HG03025 (cell line): Measurements from ENCODE around the gene DNAJC3.
"Not testable (repeated sequence)": the region's sequence is repeated elsewhere in the genome, so short reads cannot be mapped to it uniquely, and the experiment has no call there.

Experiments
- ATAC-seq: cut with Tn5 transposase; IDR thresholded peaks from one replicate; pipeline ENCODE4 v1.9.1; 2021; ENCODE audit warnings: mild to moderate bottlenecking, moderate library complexity; ENCODE audit not compliant: unreplicated experiment, low FRiP score

Gene DNAJC3

DNA sequence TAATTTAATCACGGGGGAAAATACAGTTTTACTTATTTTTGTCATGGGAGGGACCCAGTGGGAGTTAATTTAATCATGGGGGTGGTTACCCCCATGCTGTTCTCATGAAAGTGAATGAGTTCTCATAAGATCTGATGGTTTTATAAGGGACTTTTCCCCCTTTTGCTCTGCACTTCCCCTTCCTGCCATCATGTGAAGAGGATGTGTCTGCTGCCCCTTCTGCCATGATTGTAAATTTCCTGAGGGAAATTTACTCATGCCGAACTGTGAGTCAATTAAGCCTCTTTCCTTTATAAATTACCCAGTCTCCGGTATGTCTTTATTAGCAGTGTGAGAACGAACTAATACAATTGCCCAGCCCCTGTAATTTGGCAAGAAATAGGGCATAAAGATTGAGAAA, 35.9 kb downstream of the DNAJC3 start:
- ATAC-seq = not testable (repeated sequence)

- no peak for ATAC-seq
Measured at GRCh38 chr13:95713651-95714050, 36.7 kb downstream of the DNAJC3 start.

DNA sequence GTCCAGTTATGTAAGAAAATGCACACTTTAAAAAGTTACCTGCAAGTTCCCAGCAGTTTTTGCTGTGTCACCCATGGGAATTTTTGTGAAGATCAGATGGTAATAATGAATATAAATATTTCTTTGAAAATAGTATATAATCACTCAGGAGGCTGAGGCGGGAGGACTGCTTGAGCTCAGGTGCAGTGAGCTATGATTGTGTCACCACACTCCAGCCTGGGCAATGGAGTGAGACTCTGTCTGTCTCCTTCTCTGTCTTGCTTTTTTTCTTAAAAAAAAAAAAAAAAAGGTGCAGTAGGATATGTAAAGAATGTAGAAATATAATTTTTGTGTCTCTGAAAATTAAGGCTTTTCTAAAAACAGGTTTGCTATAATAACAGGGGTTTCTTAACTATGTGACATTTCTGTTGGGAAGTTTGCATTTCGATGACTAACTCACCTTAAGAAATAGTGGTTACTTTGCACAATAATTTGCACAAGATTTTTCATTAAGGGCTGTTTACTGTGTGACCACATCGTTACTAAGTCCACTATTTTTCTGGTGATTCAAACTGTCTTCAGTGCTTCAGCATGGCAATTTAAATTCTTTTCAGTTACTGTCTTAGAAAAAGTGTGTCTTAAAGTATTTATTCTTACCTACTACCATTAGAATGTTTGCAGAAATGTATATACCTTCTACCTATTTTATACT, 37.3 kb downstream of the DNAJC3 start:
- no peak for ATAC-seq

- ATAC-seq = no peak
Measured at GRCh38 chr13:95716231-95716630, 39.3 kb downstream of the DNAJC3 start.

DNA sequence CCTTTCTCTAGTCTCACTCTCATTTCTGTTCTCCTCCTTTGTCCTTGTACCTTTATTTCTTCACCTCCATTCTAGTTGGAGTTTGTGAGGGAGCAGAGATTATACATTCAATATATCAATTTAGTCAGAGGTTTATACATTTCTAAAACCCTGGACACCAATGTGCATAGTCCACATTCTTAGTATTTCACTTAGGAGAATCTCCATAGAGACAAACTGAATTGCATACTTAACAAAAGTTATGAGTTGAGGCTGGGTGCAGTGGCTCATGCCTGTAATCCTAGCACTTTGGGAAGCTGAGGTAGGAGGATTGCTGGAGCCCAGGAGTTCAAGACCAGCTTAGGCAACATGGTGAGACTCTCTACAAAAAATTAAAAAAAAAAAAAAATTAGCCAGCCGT, 45.3 kb downstream of the DNAJC3 start:
- ATAC-seq = no peak

GRCh38 chr13:95723438-95723837, 46.5 kb downstream of the DNAJC3 start:
- ATAC-seq = no peak

DNA sequence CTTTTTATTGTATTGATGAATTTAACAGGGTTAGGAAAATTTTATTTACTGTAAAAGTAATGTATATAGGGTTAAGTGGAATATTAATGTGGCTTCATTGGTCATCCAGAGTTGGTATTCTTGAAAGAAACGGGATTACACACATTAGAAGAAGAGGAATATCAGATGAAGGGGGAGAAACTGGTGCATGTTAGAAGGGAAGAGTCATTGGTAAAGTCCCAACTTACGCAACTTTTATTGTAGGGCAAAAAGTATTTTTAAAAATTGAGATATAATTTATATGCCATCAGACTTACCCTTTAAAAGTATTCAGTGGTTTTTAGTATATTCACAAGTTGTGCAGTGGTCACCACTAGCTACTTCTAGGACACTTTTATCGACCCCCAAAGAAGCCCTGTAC, 47.3 kb downstream of the DNAJC3 start:
- no peak for ATAC-seq

GRCh38 chr13:95726876-95727275, 49.9 kb downstream of the DNAJC3 start:
- ATAC-seq = no peak

- ATAC-seq = no peak
Measured at GRCh38 chr13:95728957-95729356, 52.0 kb downstream of the DNAJC3 start.

GRCh38 chr13:95734124-95734523, 57.2 kb downstream of the DNAJC3 start:
- no peak for ATAC-seq

- ATAC-seq = not testable (repeated sequence)
Measured at GRCh38 chr13:95740071-95740978, 63.4 kb downstream of the DNAJC3 start.

- no peak for ATAC-seq
Measured at GRCh38 chr13:95740979-95741320, 64.0 kb downstream of the DNAJC3 start.

- ATAC-seq = no peak
Measured at GRCh38 chr13:95741584-95742563, 64.9 kb downstream of the DNAJC3 start.

DNA sequence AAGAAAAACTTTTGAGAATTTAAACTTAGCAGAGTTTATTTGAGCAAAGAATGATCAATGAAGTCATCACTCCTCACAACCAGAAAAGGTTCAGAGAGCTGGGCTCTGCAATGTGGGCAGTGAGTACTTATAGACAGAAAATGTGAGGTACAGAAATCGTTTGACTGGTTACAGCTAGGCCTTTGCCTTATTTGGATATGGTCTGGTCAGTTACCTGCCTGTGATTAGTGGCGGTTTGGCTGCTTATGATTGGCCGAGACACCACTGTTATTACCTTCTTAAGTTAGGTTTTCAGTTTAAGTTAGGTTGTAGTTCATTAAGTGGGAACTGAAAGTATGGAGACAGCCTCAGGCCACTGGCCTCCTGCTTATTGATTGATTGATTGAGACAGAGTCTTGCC, 66.3 kb downstream of the DNAJC3 start:
- no peak for ATAC-seq

- no peak for ATAC-seq
Measured at GRCh38 chr13:95745289-95745688, 68.3 kb downstream of the DNAJC3 start.

DNA sequence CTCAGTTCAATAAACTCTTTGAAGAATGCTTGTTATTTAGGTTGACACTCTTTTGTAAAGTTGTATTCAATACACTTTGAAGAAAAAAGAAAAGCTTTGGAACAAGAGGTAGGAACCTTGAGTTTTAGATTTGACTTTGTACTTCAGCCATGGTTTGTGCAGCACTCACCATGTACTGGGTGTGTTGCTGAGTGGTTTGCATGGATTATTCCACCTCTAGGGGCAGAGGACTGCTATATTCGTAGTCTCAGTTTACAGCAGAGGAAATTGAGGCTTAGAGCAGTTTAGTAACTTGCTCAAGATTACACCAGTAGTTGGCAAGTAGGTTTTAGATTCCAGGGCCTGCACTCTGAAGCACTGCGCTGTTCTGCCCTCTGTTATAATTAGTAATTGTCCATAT, 68.8 kb downstream of the DNAJC3 start:
- ATAC-seq = no peak

- ATAC-seq = no peak
Measured at GRCh38 chr13:95749545-95749944, 72.6 kb downstream of the DNAJC3 start.

DNA sequence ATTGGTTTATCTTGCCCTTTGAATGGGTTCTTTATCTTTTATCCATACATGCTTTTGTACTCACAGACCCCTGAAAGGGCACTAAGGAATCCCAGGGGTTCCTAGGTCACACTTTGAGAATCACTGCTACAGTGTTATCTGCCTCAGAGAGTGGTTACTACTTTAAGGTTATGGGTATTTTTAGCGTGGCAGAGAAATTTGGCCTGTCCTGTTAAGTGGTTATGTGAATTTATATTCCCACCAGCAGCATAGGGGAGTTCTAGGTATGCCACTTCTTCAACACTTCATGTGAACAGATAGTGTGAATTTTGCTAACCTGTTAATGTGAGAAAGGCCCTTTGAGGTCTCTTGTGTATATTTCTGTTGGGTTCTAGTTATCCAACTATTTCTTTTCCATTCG, 75.7 kb downstream of the DNAJC3 start:
- ATAC-seq = no peak

GRCh38 chr13:95754069-95754468, 77.1 kb downstream of the DNAJC3 start:
- ATAC-seq = no peak

DNA sequence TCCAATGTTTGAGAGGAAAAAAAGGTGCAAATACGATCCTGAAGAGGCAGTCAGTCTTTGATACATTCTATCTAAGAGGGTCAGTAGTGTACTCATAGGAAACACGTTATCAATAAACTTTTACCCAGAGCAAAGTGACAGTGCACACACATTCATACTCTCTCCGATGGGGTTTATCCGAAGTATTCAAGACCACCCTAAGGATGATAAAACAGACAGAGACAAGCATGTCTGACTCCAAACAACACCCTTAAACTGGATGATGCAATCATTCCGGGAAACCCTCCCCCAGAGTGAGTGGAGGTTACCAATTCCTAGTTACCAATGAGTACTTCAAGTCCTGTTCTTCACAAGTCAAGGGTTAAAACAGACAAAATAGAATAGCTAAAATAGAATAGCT, 79.1 kb downstream of the DNAJC3 start:
- ATAC-seq = no peak

- ATAC-seq = not testable (repeated sequence)
Measured at GRCh38 chr13:95762626-95763025, 85.7 kb downstream of the DNAJC3 start.
